Uterus (tissue), 4 donors: ENCODE measurements around the gene IRF2. TPM values are rescaled to one million over a fixed set of nuclear protein-coding genes. Genes with fewer than 3 reads are reported as not detected.

Experiments used
- DNase-seq, 2 donors: peaks; one replicate each; pipeline ENCODE4 v3.0.0-alpha.2; 2019 to 2020
- H3K27ac ChIP-seq, 2 donors: fragments of 200-600 bp; sonication (generic); 1 replicate in 1 of 2; 2 replicates in 1 of 2; pipeline ENCODE4 v1.5.1; 2016 to 2018
- H3K27me3 ChIP-seq, 2 donors: fragments of 200-600 bp; sonication (generic); one replicate each; pipeline ENCODE4 v1.5.1; 2018 to 2019; ENCODE audit warnings: control low read depth in 1 of 2
- H3K36me3 ChIP-seq, 2 donors: fragments of 200-600 bp; sonication (generic); one replicate each; pipeline ENCODE4 v1.5.1; 2019; ENCODE audit warnings: control low read depth in 1 of 2
- H3K4me1 ChIP-seq, 2 donors: fragments of 200-600 bp; sonication (generic); one replicate each; pipeline ENCODE4 v1.5.1; 2018 to 2019; ENCODE audit warnings: control low read depth in 1 of 2
- H3K4me3 ChIP-seq, 2 donors: fragments of 200-600 bp; sonication (generic); 1 replicate in 1 of 2; 2 replicates in 1 of 2; pipeline ENCODE4 v1.5.1; 2018 to 2019; ENCODE audit warnings: mild to moderate bottlenecking in 1 of 2
- H3K9me3 ChIP-seq, 2 donors: fragments of 200-600 bp; sonication (generic); one replicate each; pipeline ENCODE4 v1.5.1; 2019; ENCODE audit warnings: control low read depth in 1 of 2
- POLR2A ChIP-seq, 2 donors: fragments of 450-650 bp; IDR thresholded peaks; one replicate each; pipeline ENCODE4 v1.6.1; 2016; ENCODE audit warnings: antibody characterized with exemption in 2 of 2, mild to moderate bottlenecking in 1 of 2, moderate library complexity in 1 of 2
- intact Hi-C: fragments of 100-400 bp; cut with DNase I; formaldehyde crosslinking; loops from one replicate; pipeline ENCODE4 v1.15.1; 2023; ENCODE audit warnings: low total_unique reads
- total RNA-seq, 4 donors: library from RNA; depleted of rRNA in 3 of 4; stranded (reverse); fragments of >200 nt in 3 of 4; gene quantifications; one replicate each; pipeline versions ENCODE4 v1.1.0 to v1.2.4, GENCODE V29; 2014 to 2023
- TF ChIP-seq, protein P1 (sequence below), 4 experiments: fragments of 200-600 bp in 2 of 4; fragments of 450-650 bp in 2 of 4; sonication (generic) in 2 of 4; IDR thresholded peaks; one replicate each; pipeline ENCODE4 v1.5.1; 2016 to 2019; ENCODE audit warnings: antibody characterized with exemption in 4 of 4, mild to moderate bottlenecking in 2 of 4, moderate library complexity in 1 of 4
- donor health status: DM: yes; HTN: yes; CAD: no.

The IRF2 gene
- total RNA-seq, 4 donors from 2014 or later = 7.9 to 45.7 (median 35.7) TPM

DNA sequence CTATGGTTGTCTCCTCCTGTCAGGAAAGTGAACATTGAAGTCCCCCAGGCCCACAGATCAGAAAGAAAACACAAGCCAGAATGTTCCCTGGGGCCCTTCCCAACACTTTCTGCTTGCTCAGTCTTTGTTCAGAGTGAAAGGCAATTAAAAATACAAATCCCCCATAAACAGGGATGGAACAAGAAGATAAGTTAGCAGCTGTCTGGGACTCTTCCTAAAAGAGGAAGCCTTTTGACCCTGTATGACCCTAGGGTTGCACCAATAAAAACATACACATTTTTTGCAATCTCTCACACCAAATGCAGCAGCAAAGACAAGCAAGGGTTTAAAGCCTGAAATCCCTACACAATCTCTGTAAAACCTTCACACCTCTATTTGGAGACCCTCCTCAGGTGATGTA, 22.6 kb downstream of the IRF2 start:
- DNase-seq = no peak
- TF ChIP-seq POLR2A (IDR thresholded peaks at IDR 0.05) = no peak
- H3K36me3 ChIP-seq = no peaks in the 10 kb centered on the region
- no peaks in the 10 kb centered on the region for H3K9me3 ChIP-seq
- no peaks in the 10 kb centered on the region for H3K27me3 ChIP-seq
- no peak overlapping the region for H3K4me3 ChIP-seq
- H3K4me1 ChIP-seq = peaks cover 21 to 24% of the 10 kb centered on the region in 2 donors
- intact Hi-C loops = no loop called here
- H3K27ac ChIP-seq = no peak overlapping the region

DNA sequence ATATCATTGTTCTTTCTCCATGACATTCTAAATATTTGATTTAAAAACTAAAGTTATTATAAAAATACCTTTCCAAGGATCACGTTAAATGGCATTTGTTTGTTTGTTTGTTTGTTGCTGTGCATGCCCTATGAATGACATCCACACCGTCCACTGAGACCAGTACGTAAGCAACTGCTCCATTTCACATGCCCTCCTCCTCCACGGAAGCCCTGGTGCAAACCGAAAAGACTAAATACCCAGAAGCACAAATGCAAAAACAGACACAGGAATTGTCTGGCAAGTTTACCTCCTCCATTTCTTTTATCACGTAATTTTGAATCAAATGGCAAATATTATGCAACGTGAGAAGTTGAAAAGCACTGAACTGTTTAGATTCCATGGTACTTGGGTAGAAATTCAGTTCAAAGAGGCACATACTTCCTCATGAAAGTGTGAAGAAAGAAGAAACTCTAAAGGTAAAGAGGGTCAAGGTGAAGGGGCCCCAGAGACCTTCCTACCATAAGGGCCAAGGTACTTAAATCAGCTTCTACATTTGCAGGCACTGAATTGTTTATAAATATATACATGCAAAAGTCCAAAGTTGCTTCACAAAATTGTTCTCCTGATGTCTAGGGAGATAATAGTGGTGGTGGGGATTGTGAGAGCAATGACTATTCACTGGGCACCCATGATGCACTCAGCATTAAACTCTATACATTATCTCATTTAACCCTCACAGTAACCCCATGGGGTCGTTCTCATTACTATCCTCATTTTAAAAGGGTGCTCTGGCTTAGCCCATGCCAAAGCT, 23.4 kb downstream of the IRF2 start:
- H3K27ac ChIP-seq = peak overlapping the region in 1 of 2 donors; percentile 4
- H3K27me3 ChIP-seq = no peaks in the 10 kb centered on the region
- no peak overlapping the region for H3K4me3 ChIP-seq
- TF ChIP-seq, protein P1, sequence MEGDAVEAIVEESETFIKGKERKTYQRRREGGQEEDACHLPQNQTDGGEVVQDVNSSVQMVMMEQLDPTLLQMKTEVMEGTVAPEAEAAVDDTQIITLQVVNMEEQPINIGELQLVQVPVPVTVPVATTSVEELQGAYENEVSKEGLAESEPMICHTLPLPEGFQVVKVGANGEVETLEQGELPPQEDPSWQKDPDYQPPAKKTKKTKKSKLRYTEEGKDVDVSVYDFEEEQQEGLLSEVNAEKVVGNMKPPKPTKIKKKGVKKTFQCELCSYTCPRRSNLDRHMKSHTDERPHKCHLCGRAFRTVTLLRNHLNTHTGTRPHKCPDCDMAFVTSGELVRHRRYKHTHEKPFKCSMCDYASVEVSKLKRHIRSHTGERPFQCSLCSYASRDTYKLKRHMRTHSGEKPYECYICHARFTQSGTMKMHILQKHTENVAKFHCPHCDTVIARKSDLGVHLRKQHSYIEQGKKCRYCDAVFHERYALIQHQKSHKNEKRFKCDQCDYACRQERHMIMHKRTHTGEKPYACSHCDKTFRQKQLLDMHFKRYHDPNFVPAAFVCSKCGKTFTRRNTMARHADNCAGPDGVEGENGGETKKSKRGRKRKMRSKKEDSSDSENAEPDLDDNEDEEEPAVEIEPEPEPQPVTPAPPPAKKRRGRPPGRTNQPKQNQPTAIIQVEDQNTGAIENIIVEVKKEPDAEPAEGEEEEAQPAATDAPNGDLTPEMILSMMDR (IDR thresholded peaks at IDR 0.05) = no peak
- no peak for TF ChIP-seq POLR2A (IDR thresholded peaks at IDR 0.05)
- no peaks in the 10 kb centered on the region for H3K36me3 ChIP-seq
- no peak for DNase-seq
- intact Hi-C loops = no loop called here
- peaks cover 21 to 24% of the 10 kb centered on the region in 2 donors for H3K4me1 ChIP-seq
- no peaks in the 10 kb centered on the region for H3K9me3 ChIP-seq

DNA sequence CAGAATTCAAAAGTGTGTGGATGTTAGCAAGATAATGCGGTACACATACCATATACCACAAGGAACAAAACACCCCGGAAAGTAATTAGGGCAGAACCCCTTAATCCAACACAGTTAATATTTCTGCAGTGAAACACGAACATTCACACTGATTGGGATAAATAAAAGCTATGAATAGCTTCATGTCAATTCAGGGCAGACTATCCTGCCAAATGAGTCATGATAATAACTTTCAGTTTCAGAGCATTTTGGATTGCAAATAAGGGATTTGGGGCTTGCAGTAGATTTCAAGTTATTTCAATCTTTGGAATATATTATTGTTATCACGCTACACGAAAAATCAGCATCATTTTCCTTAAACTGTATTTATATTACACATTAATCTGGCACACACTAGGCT, 24.3 kb downstream of the IRF2 start:
- no peaks in the 10 kb centered on the region for H3K27me3 ChIP-seq
- H3K27ac ChIP-seq = peak overlapping the region; percentile 77 to 95
- H3K9me3 ChIP-seq = no peaks in the 10 kb centered on the region
- intact Hi-C loops = no loop called here
- H3K36me3 ChIP-seq = no peaks in the 10 kb centered on the region
- DNase-seq = no peak
- H3K4me1 ChIP-seq = peaks cover 21 to 24% of the 10 kb centered on the region in 2 donors
- TF ChIP-seq POLR2A (IDR thresholded peaks at IDR 0.05) = no peak
- TF ChIP-seq, protein P1 (IDR thresholded peaks at IDR 0.05) = no peak
- H3K4me3 ChIP-seq = no peak overlapping the region

DNA sequence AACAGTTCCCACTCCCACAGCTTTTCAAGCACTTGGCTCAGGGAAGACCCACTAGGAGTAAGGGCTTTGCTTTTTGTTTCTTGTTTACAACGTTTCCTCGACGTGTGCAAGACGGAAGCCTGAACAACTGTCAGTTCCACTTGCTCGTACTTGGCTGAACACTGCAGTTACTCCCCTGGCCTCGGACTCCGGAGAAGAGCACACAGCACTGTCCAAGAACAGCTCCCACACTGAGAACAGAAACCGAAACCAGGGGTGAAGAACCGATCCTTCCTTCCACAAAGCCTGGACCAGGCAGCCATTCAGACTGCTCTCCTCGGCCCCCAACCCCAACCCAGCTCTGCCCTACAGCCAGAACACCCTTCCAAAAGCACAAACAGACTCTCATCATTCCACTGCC, 25.5 kb downstream of the IRF2 start:
- H3K27ac ChIP-seq = peak overlapping the region; percentile 77 to 95
- intact Hi-C loops = no loop called here

DNA sequence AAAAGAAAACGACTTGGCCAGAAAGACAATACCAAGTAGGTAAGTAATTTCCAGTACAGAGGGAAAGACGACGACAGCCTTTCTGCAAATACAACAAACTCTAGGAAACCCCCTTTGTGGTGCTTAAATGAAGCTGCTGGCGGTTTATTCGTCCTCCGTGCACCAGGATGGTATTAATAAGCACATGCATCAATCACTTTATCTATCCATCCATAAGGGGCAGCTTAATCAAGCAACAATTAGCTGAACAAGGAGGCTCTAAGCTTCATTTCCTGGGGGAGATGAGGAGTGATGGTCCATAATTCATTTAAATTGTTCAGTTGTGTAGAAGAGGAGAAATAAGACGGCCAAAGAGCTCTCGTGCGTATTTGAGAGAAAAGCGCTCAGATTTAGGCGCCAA, 26.2 kb downstream of the IRF2 start:
- H3K36me3 ChIP-seq = no peaks in the 10 kb centered on the region
- H3K4me3 ChIP-seq = peak overlapping the region; percentile 32 to 41
- H3K9me3 ChIP-seq = no peaks in the 10 kb centered on the region
- no peaks in the 10 kb centered on the region for H3K27me3 ChIP-seq
- peak overlapping the region; percentile 77 to 95 for H3K27ac ChIP-seq
- intact Hi-C loops = no loop called here
- DNase-seq = no peak
- peaks cover 18 to 20% of the 10 kb centered on the region in 2 donors for H3K4me1 ChIP-seq
- no peak for TF ChIP-seq POLR2A (IDR thresholded peaks at IDR 0.05)
- TF ChIP-seq, protein P1 (IDR thresholded peaks at IDR 0.05) = no peak

More for the DNA sequence above, 25.5 kb downstream of the IRF2 start:
- Histone ChIP-seq H3K36me3 (no peaks in the 10 kb centered on the region), H3K4me3 (peak overlapping the region; percentile 32 to 41), H3K9me3 (no peaks in the 10 kb centered on the region), H3K27me3 (no peaks in the 10 kb centered on the region), H3K4me1 (peaks cover 21% of the 10 kb centered on the region in 2 donors)
- DNase-seq = peak; percentile 61 to 68
- TF ChIP-seq POLR2A (IDR thresholded peaks at IDR 0.05) = no peak
- TF ChIP-seq, protein P1 (IDR thresholded peaks at IDR 0.05) = no peak
